IPS DF 4.7 (cell line): ENCODE data around the gene ZNF568.

Source experiments
- DNase-seq: peaks from one replicate; pipeline ENCODE4 v3.0.0-alpha.2; 2013; ENCODE audit warnings: low spot score; ENCODE audit errors: extremely low read depth

ZNF568 gene

DNA sequence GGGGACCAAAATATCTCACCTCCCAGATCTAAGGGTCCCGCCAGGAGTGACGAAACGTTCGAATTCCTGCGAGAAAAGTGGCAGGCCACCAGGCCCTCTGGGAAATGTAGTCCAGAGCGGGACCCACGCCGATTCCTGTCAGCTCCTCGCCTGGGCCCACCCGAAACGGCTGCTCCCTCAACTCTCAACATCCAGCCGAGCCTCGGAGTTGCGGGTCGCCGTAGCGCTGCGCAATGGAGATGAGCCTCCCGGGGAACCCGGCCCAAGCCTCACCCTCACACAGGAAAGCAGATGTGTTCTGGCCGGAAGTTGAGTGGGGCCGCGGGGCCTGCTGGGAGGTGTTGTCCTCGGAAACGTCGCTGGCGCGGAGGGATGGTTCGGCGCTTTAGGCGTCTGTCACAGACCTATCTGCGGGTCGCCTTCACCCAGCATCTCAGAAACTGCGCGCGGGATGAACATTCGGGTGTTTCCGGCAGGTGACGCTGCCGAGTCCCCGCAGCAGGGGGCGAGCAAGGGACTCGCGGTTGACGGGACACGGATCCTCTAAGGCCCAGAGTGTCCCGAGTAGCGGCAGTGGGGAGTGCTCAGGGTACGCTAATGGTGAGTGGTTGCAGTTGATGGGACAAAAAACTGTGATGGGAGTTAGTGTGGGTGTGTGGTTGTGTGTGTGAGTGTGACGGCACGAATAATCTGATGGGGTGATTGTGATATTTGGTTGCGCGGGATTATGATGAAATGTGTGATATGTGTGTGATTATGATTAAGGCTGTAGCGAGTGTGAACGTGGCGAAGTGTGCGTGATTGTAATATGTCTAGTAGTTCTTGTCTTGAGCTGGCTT, at the start of gene ZNF568, which contains the start of gene ZNF829:
Gene ZNF568 (plus strand): TSS at position 341 of the 839 bp plus-strand sequence. CDS start 6,439 bp downstream, outside the sequence.
Gene ZNF829 (minus strand): TSS at position 300 of the 839 bp plus-strand sequence. CDS start 1,124 bp downstream, outside the sequence.
- peak; percentile 41 for DNase-seq

- DNase-seq = no peak
These were observed 38.9 kb upstream of the ZNF568 start for GRCh38 chr19:36876993-36877938.

GRCh38 chr19:36891768-36892357, 24.3 kb upstream of the ZNF568 start:
- DNase-seq = no peak

DNA sequence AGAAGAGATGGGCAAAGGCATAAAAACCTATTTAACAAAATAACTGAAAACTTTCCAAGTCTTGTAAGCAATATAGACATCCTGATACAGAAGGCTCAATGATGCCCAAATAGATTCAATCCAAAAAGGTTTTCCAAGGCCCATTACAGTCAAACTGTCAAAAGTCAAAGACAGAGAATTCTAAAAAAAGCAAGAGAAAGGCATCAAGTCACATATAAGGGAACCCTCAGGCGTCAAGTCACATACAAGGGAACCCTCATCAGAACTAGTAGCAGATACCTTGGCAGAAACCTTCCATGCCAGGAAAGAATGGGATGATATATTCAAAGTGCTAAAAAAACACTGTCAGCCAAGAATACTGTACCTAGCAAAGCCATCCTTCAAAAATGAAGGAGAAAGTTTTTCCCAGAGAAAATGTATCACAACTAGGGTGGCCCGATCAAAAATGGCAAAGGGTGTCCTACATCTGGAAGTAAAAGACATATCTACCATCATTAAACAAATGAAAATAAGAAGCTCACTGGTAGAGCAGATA, 21.2 kb upstream of the ZNF568 start:
- DNase-seq = no peak

GRCh38 chr19:36898422-36898821, 17.7 kb upstream of the ZNF568 start:
- no peak for DNase-seq

DNA sequence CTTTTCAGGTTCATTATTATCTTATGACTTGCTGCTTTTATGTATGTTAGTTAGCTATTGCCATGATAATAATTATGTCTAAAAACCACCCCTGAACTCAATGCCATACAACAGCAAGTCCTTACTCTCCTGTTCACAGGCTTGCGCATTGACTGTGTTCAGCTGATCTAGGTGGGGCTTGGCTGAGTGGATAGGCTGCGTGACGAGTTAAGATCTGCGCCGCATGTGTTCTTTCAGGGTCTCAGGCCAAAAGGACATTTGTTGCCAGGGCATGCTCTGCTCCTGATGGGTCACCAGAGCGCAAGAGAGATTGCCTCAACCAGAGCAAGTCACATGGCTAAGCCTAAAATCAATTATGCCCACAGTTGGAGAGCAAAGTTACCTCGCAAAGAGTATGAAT, 859 bp downstream of the ZNF568 start:
- no peak for DNase-seq

DNA sequence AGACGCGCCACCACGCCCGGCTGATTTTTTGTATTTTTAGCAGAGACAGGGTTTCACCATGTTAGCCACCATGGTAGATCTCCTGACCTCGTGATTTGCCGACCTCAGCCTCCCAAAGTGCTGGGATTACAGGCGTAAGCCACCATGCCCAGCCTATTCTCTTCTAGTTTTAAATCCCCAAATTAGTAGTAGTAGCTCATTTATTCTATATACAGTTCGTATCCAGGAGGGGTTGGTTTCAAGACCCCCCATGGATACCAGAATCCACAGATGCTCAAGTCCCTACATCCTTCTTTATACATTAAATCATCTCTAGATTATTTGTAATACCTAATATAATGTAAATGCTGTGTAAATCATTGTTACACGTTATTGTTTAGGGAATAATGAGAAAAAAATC, 2.0 kb downstream of the ZNF568 start:
- no peak for DNase-seq

DNA sequence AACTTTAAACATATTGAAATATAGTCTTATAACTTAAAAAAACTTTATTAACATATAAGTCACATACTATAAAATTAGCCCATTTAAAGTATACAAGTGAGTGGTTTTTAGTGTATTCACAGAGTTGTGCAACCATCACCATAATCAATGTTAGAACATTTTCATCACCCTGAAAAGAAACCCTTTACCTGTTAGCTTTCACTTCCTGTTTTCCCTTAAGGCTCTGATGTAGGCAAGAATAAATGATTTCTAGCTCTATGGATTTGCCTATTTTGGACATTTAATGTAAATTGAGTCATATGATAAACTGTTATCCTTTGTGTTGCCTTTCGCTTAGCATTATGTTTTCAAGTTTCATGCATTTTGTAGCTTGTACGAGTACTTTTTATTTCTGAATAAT, 15.6 kb downstream of the ZNF568 start:
- DNase-seq = no peak

DNA sequence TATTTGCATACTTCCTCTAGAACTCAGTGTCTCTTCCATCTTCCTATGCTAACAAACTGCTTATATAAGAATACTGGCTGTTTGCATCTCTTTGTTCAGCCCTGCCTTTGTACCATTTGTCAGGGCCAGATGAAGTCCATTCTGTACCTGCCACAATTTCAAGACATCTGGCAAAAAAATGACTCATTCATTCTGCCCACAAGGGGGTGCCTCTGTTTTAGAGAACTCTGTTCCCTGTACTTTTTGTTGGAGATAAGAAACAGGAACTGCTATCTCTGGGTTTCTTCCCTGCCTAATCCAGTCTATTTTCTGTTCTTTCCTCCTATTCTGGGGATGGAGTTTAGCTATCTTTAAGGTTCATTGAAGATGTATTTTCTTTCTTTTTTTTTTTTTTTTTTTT, 23.0 kb downstream of the ZNF568 start:
- no peak for DNase-seq

- no peak for DNase-seq
These were observed 34.4 kb downstream of the ZNF568 start for GRCh38 chr19:36950335-36951119.

GRCh38 chr19:36962346-36962745, 46.2 kb downstream of the ZNF568 start:
- no peak for DNase-seq

DNA sequence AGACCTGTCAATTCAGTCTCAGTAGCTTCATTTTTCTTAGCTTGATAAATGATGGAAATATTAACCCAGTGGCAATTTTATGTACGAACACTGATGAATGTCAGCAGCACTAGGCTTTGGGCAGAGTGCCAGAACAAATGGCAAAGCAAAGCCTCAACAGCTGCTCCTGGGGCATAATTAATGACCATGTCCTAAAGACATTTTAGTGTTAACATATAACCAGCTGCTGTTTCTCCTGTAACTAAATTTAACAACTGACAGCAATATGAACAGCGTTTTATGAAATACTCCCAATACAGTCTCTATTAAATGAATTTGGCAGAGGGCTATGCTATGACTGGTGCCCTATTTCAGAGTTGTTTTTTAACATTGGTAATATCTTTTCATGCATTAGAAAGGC, 47.1 kb downstream of the ZNF568 start:
- DNase-seq = no peak

DNA sequence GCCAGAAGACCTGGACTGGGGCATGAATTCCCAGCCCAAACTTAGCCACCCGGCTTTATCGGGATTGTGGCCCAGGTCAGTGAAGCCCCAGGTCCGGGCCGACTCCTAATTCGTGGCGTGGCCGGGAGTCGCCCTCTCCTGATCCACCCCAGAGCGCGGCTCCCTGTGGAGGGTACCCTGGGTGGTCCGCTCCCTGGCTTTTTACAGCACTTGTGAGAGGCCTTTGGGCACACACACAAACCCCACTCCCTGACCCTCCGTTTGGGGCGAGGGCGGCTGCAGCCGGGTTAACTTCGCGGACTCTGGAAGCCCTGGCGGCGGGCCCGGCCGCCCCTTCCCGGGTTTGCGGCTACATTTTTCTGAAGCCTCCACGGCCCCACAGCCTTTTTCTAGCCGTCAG, 56.4 kb downstream of the ZNF568 start:
- no peak for DNase-seq

DNA sequence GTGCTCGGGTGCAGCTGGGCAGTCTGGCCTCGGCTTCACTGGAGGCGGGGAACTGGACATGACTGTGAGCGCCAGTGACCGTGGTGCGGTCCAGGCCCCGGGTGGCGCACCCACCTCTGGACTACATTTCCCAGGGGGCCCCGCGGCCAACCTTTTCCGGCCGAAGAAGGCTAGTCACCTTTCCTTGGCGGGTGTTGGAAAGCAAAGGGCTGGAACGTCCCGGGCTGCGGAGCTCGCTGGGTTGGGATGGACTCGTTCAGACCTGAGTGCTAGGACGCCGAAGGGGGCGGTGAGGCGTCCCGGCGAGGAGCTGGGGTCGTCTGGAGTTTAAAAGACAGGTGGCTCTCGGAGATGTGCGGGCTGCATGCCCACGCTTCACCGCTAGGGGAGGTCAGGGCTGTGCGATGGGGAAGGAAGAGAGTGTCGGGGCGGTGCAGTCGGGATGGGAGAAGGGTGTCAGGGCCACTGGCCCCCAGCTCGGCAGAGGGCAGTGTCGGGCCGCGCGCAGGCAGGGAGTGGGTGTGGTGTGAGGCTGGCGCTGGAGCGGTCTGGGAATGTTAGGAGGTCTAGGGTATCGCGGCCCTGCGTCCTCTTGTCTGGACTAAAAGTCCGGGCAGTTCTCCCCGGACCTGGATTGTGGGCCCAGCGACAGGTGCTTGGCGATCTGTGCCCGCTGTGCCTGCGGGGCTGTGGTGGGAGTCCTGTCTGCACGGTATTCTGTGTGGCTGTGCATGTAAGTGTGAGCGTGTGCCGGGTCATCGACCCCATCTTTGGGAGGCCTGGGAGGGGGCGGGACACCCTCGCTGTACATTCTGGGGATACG, 57.1 kb downstream of the ZNF568 start:
- DNase-seq = peak; percentile 33

GRCh38 chr19:36973844-36974195, 57.7 kb downstream of the ZNF568 start:
- DNase-seq = no peak

DNA sequence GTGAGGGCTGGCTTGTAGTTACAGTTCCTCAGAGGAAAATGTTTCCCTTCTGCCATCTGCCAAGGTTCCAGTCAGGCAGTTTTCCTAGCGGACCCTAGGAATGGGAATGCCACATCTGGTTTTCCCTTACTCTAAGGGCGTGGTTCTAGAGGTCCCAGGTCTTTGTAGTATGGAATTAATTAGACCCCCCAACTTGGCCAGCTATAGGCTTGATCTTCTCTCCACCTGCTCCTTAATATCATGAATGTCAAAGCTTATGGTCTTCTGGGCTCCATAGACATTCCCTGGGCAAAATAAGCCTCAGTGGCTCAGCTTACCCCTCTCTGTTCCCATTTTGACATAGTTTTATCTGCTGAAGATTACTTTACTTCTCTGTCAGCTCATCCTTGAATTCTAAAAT, 70.0 kb downstream of the ZNF568 start:
- no peak for DNase-seq

DNA sequence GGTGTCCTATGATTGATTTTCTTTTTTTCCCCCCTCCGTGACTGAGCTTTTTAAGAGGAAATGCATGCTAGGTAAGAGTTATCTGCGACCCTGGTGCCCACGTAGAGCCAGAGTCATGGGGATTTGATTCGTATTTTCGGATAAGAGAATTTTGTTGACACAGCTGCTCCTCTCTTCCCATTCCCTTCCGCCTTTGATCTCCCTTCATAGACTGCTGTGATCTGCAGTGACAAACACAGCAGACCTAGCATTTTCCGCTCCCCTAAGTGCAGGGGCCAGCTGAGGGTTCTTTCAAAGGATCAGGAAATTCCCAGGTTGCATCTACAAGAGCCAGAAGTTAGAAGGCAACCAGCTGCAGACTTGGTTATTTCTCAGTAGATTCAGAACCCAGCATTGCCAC, 70.5 kb downstream of the ZNF568 start:
- DNase-seq = no peak

- no peak for DNase-seq
These were observed 71.0 kb downstream of the ZNF568 start for GRCh38 chr19:36987091-36987490.

GRCh38 chr19:36997152-36997842, 81.2 kb downstream of the ZNF568 start:
- no peak for DNase-seq
